Muscle layer of duodenum (tissue), 2 donors: ENCODE measurements around the gene MEPE.

Experiments
- H3K27ac ChIP-seq: one replicate; pipeline ENCODE4 v1.7.0; 2013; ENCODE audit warnings: mild to moderate bottlenecking, low read length
- H3K27me3 ChIP-seq: one replicate; pipeline ENCODE4 v1.7.0; 2013; ENCODE audit warnings: low read depth, mild to moderate bottlenecking, control low read depth, low read length
- H3K36me3 ChIP-seq, 2 donors: one replicate each; pipeline ENCODE4 v1.7.0; 2013; ENCODE audit warnings: low read length in 2 of 2, control low read depth in 1 of 2, mild to moderate bottlenecking in 1 of 2; ENCODE audit not compliant: insufficient read depth in 2 of 2, control insufficient read depth in 1 of 2
- H3K4me1 ChIP-seq, 2 donors: one replicate each; pipeline ENCODE4 v1.7.0; 2013; ENCODE audit warnings: low read length in 2 of 2, mild to moderate bottlenecking in 2 of 2, control low read depth in 1 of 2, moderate library complexity in 1 of 2; ENCODE audit not compliant: insufficient read depth in 2 of 2, control insufficient read depth in 1 of 2
- H3K4me3 ChIP-seq, 2 donors: one replicate each; pipeline ENCODE4 v1.7.0; 2013; ENCODE audit warnings: low read length in 2 of 2, low read depth in 1 of 2, mild to moderate bottlenecking in 1 of 2
- H3K9me3 ChIP-seq, 2 donors: one replicate each; pipeline ENCODE4 v1.7.0; 2013; ENCODE audit warnings: low read length in 2 of 2, control low read depth in 1 of 2, mild to moderate bottlenecking in 1 of 2; ENCODE audit not compliant: control insufficient read depth in 1 of 2
- donor health status: healthy.

Gene MEPE

GRCh38 chr4:87844452-87844851 lies 11.7 kb downstream of the MEPE start:
- H3K27me3 ChIP-seq: no peaks in the 10 kb centered on the region
- H3K4me3 ChIP-seq: no peak overlapping the region
- H3K27ac ChIP-seq: no peak overlapping the region
- H3K9me3 ChIP-seq: no peaks in the 10 kb centered on the region
- H3K4me1 ChIP-seq: peaks cover 6 to 7% of the 10 kb centered on the region in 2 donors
- H3K36me3 ChIP-seq: peaks cover 0 to 4% of the 10 kb centered on the region in 2 donors

DNA sequence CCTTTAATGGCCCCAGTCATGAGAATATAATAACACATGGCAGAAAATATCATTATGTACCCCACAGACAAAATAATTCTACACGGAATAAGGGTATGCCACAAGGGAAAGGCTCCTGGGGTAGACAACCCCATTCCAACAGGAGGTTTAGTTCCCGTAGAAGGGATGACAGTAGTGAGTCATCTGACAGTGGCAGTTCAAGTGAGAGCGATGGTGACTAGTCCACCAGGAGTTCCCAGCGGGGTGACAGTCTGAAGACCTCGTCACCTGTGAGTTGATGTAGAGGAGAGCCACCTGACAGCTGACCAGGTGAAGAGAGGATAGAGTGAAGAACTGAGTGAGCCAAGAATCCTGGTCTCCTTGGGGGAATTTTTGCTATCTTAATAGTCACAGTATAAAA lies 13.5 kb downstream of the MEPE start:
- Histone ChIP-seq H3K27ac (no peak overlapping the region), H3K27me3 (no peaks in the 10 kb centered on the region), H3K4me1 (peaks cover 6 to 7% of the 10 kb centered on the region in 2 donors), H3K4me3 (no peak overlapping the region), H3K9me3 (no peaks in the 10 kb centered on the region), H3K36me3 (peaks cover 0 to 4% of the 10 kb centered on the region in 2 donors)

DNA sequence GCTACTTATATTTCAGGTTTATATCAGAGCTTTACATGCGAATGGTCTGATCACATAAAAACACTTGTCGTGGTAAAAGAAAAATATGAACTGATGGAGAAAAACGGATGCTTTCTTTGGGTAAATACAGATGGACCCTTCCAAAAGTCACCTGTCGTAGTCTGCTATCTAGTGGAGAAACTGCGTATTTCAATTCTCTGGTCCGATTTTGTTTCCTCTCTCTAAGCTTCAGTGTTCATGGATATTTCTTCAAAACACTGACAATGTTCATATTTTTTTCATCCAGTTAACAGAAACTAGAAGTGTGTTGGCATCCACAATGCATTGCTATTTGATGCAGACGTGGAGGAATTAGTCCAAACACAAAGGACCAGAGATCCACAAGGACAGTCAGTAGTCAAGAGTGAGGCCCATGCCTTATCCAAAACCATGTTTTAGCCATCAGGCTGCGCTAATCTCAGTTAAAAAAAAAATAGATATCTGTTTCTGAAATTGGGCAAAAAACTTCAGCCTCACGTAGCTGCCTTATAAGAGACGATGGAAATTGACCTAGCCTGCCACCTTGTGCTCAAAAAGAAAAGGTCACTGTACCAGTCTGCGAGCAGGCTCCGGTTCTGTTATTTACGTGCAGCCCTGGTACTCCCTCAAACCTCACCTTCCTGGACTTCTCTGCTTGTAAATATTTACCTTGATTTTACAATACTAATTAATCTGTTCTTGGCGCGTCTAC lies 16.0 kb downstream of the MEPE start:
- Histone ChIP-seq H3K9me3 (no peaks in the 10 kb centered on the region), H3K4me1 (peaks cover 6 to 7% of the 10 kb centered on the region in 2 donors), H3K4me3 (peak overlapping the region; percentile 35 to 42), H3K27ac (no peak overlapping the region), H3K27me3 (no peaks in the 10 kb centered on the region), H3K36me3 (peaks cover 0 to 4% of the 10 kb centered on the region in 2 donors)

- peaks cover 6 to 7% of the 10 kb centered on the region in 2 donors for H3K4me1 ChIP-seq
These were observed 16.8 kb downstream of the MEPE start for GRCh38 chr4:87849612-87850011.

GRCh38 chr4:87851332-87851731 lies 18.6 kb downstream of the MEPE start:
- Histone ChIP-seq H3K36me3 (no peaks in the 10 kb centered on the region), H3K27me3 (no peaks in the 10 kb centered on the region), H3K27ac (no peak overlapping the region), H3K4me1 (peaks cover 6 to 7% of the 10 kb centered on the region in 2 donors), H3K4me3 (no peak overlapping the region), H3K9me3 (no peaks in the 10 kb centered on the region)

More at GRCh38 chr4:87849612-87850011, 16.8 kb downstream of the MEPE start:
- no peak overlapping the region for H3K4me3 ChIP-seq
- H3K27ac ChIP-seq: no peak overlapping the region
- no peaks in the 10 kb centered on the region for H3K9me3 ChIP-seq
- no peaks in the 10 kb centered on the region for H3K36me3 ChIP-seq
- H3K27me3 ChIP-seq: no peaks in the 10 kb centered on the region

- Histone ChIP-seq H3K27ac (no peak overlapping the region), H3K4me1 (peaks cover 6 to 7% of the 10 kb centered on the region in 2 donors), H3K4me3 (no peak overlapping the region), H3K9me3 (no peaks in the 10 kb centered on the region), H3K27me3 (no peaks in the 10 kb centered on the region), H3K36me3 (no peaks in the 10 kb centered on the region)
These were observed 19.2 kb downstream of the MEPE start for GRCh38 chr4:87851953-87852352.

DNA sequence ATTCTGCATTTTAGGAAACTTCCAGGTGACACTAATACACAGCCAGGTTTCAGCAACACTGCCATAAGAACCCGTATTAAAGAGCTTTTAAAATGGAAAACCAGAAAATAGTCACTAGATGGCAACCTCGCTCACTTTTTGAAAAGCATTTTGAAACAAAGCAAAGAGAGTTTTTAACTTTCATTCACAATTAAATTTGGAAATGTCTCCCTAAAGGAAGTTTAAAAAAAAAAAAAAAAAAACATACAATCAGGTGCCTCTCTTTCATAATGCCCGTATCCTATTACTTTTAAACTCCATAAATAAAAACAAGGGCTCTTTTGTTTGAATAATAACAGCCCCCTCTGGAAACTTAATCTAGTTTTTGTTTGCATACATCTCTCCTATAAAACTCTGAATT lies 20.3 kb downstream of the MEPE start:
- Histone ChIP-seq H3K27ac (no peak overlapping the region), H3K9me3 (no peaks in the 10 kb centered on the region), H3K4me3 (no peak overlapping the region), H3K27me3 (no peaks in the 10 kb centered on the region), H3K4me1 (peaks cover 6 to 7% of the 10 kb centered on the region in 2 donors), H3K36me3 (no peaks in the 10 kb centered on the region)

DNA sequence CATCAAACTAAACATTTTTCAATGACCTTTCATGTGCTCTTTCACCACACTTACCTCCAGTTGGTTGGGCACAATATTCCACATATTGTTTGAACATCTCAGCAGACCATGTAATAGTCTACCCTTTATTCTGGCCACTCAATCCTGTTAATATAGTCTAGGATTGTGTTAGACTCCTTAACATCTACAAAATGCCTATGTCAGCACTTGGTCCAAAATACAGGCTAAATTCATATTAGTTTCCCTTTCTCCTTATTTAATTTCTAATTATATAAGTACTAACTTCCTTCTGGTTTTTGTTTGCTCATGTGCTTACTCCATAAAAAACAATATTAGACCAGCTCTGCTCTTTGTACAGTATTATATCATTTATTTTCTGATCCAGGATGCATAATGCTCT lies 21.1 kb downstream of the MEPE start:
- peaks cover 2% of the 10 kb centered on the region for H3K27me3 ChIP-seq

GRCh38 chr4:87855559-87855958 lies 22.8 kb downstream of the MEPE start:
- H3K9me3 ChIP-seq: no peaks in the 10 kb centered on the region
- H3K27me3 ChIP-seq: peaks cover 3% of the 10 kb centered on the region
- no peaks in the 10 kb centered on the region for H3K4me1 ChIP-seq
- H3K4me3 ChIP-seq: no peak overlapping the region
- H3K36me3 ChIP-seq: no peaks in the 10 kb centered on the region
- H3K27ac ChIP-seq: no peak overlapping the region

More for the DNA sequence above, 21.1 kb downstream of the MEPE start:
- no peak overlapping the region for H3K4me3 ChIP-seq
- no peaks in the 10 kb centered on the region for H3K36me3 ChIP-seq
- no peak overlapping the region for H3K27ac ChIP-seq
- no peaks in the 10 kb centered on the region for H3K9me3 ChIP-seq
- H3K4me1 ChIP-seq: peaks cover 2 to 4% of the 10 kb centered on the region in 2 donors

DNA sequence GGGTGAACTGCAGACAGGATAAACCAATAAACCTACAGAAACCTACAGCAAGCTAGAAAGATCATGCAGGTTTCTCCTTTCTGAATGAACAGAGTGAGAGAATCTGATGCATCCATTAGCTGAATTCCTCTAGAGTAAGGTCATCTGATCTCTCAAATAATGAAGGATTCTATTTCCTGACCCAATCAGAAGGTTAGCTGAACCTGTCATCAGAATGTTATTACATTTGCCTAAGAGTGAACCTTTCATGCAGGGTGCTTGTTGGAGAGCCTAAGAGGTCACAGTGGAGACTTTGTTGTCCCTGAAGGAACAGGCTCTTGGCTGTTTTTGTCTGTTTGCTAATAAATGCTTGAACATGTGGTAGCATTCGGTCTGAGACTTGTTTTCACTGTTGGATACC lies 24.0 kb downstream of the MEPE start:
- Histone ChIP-seq H3K27ac (no peak overlapping the region), H3K9me3 (no peaks in the 10 kb centered on the region), H3K27me3 (peaks cover 3% of the 10 kb centered on the region), H3K4me1 (no peaks in the 10 kb centered on the region), H3K4me3 (no peak overlapping the region), H3K36me3 (no peaks in the 10 kb centered on the region)

GRCh38 chr4:87857789-87858188 lies 25.0 kb downstream of the MEPE start:
- H3K9me3 ChIP-seq: no peaks in the 10 kb centered on the region
- H3K27me3 ChIP-seq: peaks cover 3% of the 10 kb centered on the region
- no peaks in the 10 kb centered on the region for H3K4me1 ChIP-seq
- H3K27ac ChIP-seq: no peak overlapping the region
- H3K36me3 ChIP-seq: no peaks in the 10 kb centered on the region
- H3K4me3 ChIP-seq: no peak overlapping the region

DNA sequence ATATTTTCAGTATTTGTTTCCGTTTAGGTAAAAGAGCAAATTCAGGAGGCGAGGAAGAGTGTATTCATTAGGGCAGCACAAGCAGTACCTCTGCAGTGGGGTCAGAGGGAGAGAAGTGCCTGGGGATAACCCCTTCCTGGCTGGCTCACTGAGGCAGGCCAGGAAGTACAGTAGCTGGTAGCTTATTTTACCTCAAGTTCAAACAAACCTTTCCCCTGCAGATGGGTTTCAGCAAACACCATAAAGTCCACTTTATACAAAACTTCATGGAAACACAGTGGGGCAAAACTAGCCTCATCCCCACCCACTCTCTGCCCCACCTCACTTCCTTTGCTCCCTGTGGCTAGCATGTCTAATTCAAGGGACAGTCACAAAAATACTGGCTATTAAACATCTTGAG lies 29.5 kb downstream of the MEPE start:
- Histone ChIP-seq H3K27ac (no peak overlapping the region), H3K36me3 (no peaks in the 10 kb centered on the region), H3K9me3 (no peaks in the 10 kb centered on the region), H3K4me3 (no peak overlapping the region), H3K27me3 (peaks cover 3% of the 10 kb centered on the region), H3K4me1 (no peaks in the 10 kb centered on the region)
